H9 (cell line): ENCODE data around the gene ALKBH4. TPM values are rescaled to one million over a fixed set of nuclear protein-coding genes. Genes with fewer than 3 reads are reported as not detected.
A peak's percentile ranks its signal among the peaks of the same experiment; 100 is the strongest.

Source experiments
- DNase-seq: peaks from one replicate; pipeline ENCODE4 v3.0.0-alpha.2; 2017
- H2AFZ ChIP-seq: one replicate; pipeline ENCODE4 v1.6.1; 2013; ENCODE audit warnings: mild to moderate bottlenecking, low read length, control low read depth, moderate library complexity
- H2AK5ac ChIP-seq: 2 replicates; pipeline ENCODE4 v1.6.1; 2013; ENCODE audit warnings: low read length, control low read depth, mixed read lengths; ENCODE audit not compliant: insufficient read length
- H2BK120ac ChIP-seq: one replicate; pipeline ENCODE4 v1.6.1; 2013; ENCODE audit warnings: low read depth, mild to moderate bottlenecking, low read length, control low read depth, inconsistent platforms; ENCODE audit not compliant: poor library complexity, severe bottlenecking
- H2BK12ac ChIP-seq: 2 replicates; pipeline ENCODE4 v1.6.1; 2013; ENCODE audit warnings: low read length, control low read depth, mixed read lengths, low read depth; ENCODE audit not compliant: insufficient read length
- H2BK15ac ChIP-seq: 2 replicates; pipeline ENCODE4 v1.6.1; 2013; ENCODE audit warnings: low read depth, low read length, control low read depth
- H2BK20ac ChIP-seq: one replicate; pipeline ENCODE4 v1.6.1; 2013; ENCODE audit warnings: low read depth, mild to moderate bottlenecking, low read length, control low read depth, inconsistent platforms; ENCODE audit not compliant: poor library complexity, severe bottlenecking
- H2BK5ac ChIP-seq: 2 replicates; pipeline ENCODE4 v1.6.1; 2013; ENCODE audit warnings: low read length, control low read depth, mixed read lengths; ENCODE audit not compliant: insufficient read length
- H3K14ac ChIP-seq: 2 replicates; pipeline ENCODE4 v1.6.1; 2013; ENCODE audit warnings: low read length, control low read depth; ENCODE audit not compliant: insufficient read depth
- H3K18ac ChIP-seq: 2 replicates; pipeline ENCODE4 v1.6.1; 2013; ENCODE audit warnings: low read depth, mild to moderate bottlenecking, mixed read lengths, low read length, control low read depth; ENCODE audit not compliant: insufficient read length
- H3K23ac ChIP-seq: 2 replicates; pipeline ENCODE4 v1.6.1; 2013; ENCODE audit warnings: low read length, control low read depth, mixed read lengths, low read depth; ENCODE audit not compliant: insufficient read length
- H3K23me2 ChIP-seq: 2 replicates; pipeline ENCODE4 v1.6.1; 2013; ENCODE audit warnings: low read depth, mild to moderate bottlenecking, mixed read lengths, low read length, control low read depth; ENCODE audit not compliant: insufficient read length, poor library complexity, severe bottlenecking
- H3K27ac ChIP-seq: 2 replicates; pipeline ENCODE4 v1.5.1; 2013; ENCODE audit warnings: low read length, control low read depth, mixed read lengths, low read depth; ENCODE audit not compliant: insufficient read length
- H3K27me3 ChIP-seq: 2 replicates; pipeline ENCODE4 v1.6.1; 2013; ENCODE audit warnings: low read length, control low read depth, inconsistent platforms; ENCODE audit not compliant: insufficient read depth
- H3K4ac ChIP-seq: 2 replicates; pipeline ENCODE4 v1.6.1; 2013; ENCODE audit warnings: low read depth, mild to moderate bottlenecking, control low read depth, inconsistent platforms, low read length, moderate library complexity
- H3K4me1 ChIP-seq: 2 replicates; pipeline ENCODE4 v1.6.1; 2013; ENCODE audit warnings: low read length, control low read depth, inconsistent platforms; ENCODE audit not compliant: insufficient read depth
- H3K4me2 ChIP-seq: 2 replicates; pipeline ENCODE4 v1.6.1; 2013; ENCODE audit warnings: low read length, control low read depth, mixed read lengths; ENCODE audit not compliant: insufficient read length, insufficient read depth
- H3K56ac ChIP-seq: 2 replicates; pipeline ENCODE4 v1.6.1; 2013; ENCODE audit warnings: low read depth, mild to moderate bottlenecking, mixed read lengths, low read length, control low read depth; ENCODE audit not compliant: insufficient read length
- H3K79me1 ChIP-seq: 2 replicates; pipeline ENCODE4 v1.6.1; 2013; ENCODE audit warnings: low read depth, mild to moderate bottlenecking, moderate library complexity, low read length, control low read depth, inconsistent platforms; ENCODE audit not compliant: insufficient read depth, poor library complexity, severe bottlenecking
- H3K79me2 ChIP-seq: 2 replicates; pipeline ENCODE4 v1.6.1; 2013; ENCODE audit warnings: low read length, control low read depth, inconsistent platforms; ENCODE audit not compliant: insufficient read depth
- H3K9ac ChIP-seq: 2 replicates; pipeline ENCODE4 v1.6.1; 2013; ENCODE audit warnings: low read length, control low read depth, mixed read lengths; ENCODE audit not compliant: insufficient read length; ENCODE audit errors: extremely low read depth
- H3K9me3 ChIP-seq: one replicate; pipeline ENCODE4 v1.6.1; 2013; ENCODE audit warnings: low read depth, low read length, inconsistent platforms; ENCODE audit not compliant: control insufficient read depth
- H3T11ph ChIP-seq: one replicate; pipeline ENCODE4 v1.6.1; 2013; ENCODE audit warnings: mild to moderate bottlenecking, low read length, control low read depth, inconsistent platforms
- H4K20me1 ChIP-seq: one replicate; pipeline ENCODE4 v1.6.1; 2013; ENCODE audit not compliant: control insufficient read depth, insufficient read length, insufficient read depth
- H4K5ac ChIP-seq: 2 replicates; pipeline ENCODE4 v1.6.1; 2013; ENCODE audit warnings: low read depth, mild to moderate bottlenecking, mixed read lengths, low read length, control low read depth; ENCODE audit not compliant: insufficient read length
- H4K8ac ChIP-seq: replicated peaks from 2 replicates; pipeline ENCODE4 v1.6.1; 2013; ENCODE audit warnings: low read length, control low read depth, mixed read lengths, low read depth; ENCODE audit not compliant: insufficient read length
- H4K91ac ChIP-seq: 2 replicates; pipeline ENCODE4 v1.6.1; 2013; ENCODE audit warnings: low read depth, mild to moderate bottlenecking, moderate library complexity, mixed read lengths, low read length, control low read depth; ENCODE audit not compliant: insufficient read length
- H3K27ac Mint-ChIP-seq, 3 experiments: 2 replicates in 2 of 3; 3 replicates in 1 of 3; pipeline ENCODE4 v1.8.0; 2020 to 2021; ENCODE audit warnings: mixed read lengths in 3 of 3, mild to moderate bottlenecking in 1 of 3, moderate library complexity in 1 of 3
- H3K27me3 Mint-ChIP-seq: 2 replicates; pipeline ENCODE4 v1.8.0; 2021; ENCODE audit warnings: low read depth, mild to moderate bottlenecking, moderate library complexity, mixed read lengths
- H3K36me3 Mint-ChIP-seq, 3 experiments: 2 replicates in 2 of 3; 3 replicates in 1 of 3; pipeline ENCODE4 v1.8.0; 2020 to 2021; ENCODE audit warnings: low read depth in 3 of 3, mixed read lengths in 3 of 3; ENCODE audit not compliant: insufficient read depth in 1 of 3
- H3K4me1 Mint-ChIP-seq, 2 experiments: 2 replicates each; pipeline ENCODE4 v1.8.0; 2020; ENCODE audit warnings: mixed read lengths in 2 of 2
- H3K4me3 Mint-ChIP-seq, 2 experiments: 2 replicates in 1 of 2; 3 replicates in 1 of 2; pipeline ENCODE4 v1.8.0; 2020 to 2021; ENCODE audit warnings: mild to moderate bottlenecking in 2 of 2, mixed read lengths in 2 of 2, moderate library complexity in 1 of 2
- H3K9me3 Mint-ChIP-seq, 2 experiments: 2 replicates in 1 of 2; 3 replicates in 1 of 2; pipeline ENCODE4 v1.8.0; 2020; ENCODE audit warnings: mild to moderate bottlenecking in 2 of 2, mixed read lengths in 2 of 2, moderate library complexity in 1 of 2
- WGBS: extraction: QIAGEN DNeasy Blood & Tissue Kit; methylation state at CpG from one replicate; pipeline ENCODE4 v1.1.7; 2013; ENCODE audit warnings: missing lambda C conversion rate, low lambda C conversion rate, mixed read lengths; ENCODE audit not compliant: insufficient read length; ENCODE audit errors: extremely low coverage; 5-methylcytosine and 5-hydroxymethylcytosine counted together
- total RNA-seq: library from RNA; stranded (reverse); gene quantifications from 2 replicates; pipeline ENCODE4 v1.2.1, GENCODE V29; 2021
- TF ChIP-seq, protein P1 (sequence below): fragments of 200-600 bp; sonication (generic); conservative IDR thresholded peaks from 3 replicates; pipeline ENCODE4 v1.8.0; 2021; ENCODE audit warnings: antibody characterized with exemption, mild to moderate bottlenecking

ALKBH4 gene
- total RNA-seq, 1 experiment from 2014 or later, result 23.9 TPM

DNA sequence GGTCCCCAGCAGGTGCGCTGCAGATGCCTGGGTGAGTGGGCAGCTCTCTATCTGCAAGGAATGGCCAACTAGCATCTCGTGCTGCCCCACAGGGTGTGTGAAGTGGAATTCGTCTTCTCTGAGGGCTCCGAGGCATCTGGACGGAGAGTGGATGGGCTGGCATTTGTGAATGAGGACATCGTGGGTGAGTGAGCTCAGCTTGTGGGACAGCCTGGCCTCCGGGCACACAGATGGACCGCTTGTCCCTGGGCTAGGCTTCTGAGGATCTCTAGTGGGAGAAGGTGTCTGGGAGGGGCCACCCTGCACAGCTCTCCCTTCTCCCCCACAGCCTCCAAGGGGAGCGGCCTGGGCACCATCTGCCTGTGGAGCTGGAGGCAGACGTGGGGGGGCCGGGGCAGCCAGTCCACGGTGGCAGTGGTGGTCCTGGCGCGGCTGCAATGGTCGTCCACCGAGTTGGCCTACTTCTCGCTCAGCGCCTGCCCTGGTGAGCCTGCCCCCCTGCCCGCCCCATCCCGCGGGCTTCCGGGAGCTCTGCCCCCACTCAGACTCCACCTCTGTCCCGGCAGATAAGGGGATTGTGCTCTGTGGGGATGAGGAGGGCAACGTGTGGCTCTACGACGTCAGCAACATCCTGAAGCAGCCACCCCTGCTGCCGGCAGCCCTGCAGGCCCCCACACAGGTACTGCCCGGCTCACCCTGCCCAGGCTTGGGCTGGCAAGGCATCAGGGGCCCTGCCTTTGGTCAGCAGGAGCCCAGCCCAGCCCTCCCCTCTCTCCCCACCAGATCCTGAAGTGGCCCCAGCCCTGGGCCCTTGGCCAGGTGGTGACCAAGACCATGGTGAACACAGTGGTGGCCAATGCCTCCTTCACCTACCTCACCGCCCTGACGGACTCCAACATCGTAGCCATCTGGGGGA is 7.7 kb upstream of the ALKBH4 start:
- Histone ChIP-seq H3K23me2 (no peaks in the 10 kb centered on the region), H3T11ph (no peak overlapping the region), H3K9me3 (no peaks in the 10 kb centered on the region), H4K20me1 (no peaks in the 10 kb centered on the region), H3K4me2 (no peak overlapping the region), H4K91ac (no peak overlapping the region), H3K4me1 (no peaks in the 10 kb centered on the region), H3K79me2 (no peaks in the 10 kb centered on the region), H2AK5ac (no peak overlapping the region), H4K5ac (no peak overlapping the region), H3K79me1 (no peaks in the 10 kb centered on the region), H3K27me3 (no peaks in the 10 kb centered on the region), H3K56ac (no peak overlapping the region), H2BK20ac (no peak overlapping the region), H3K9ac (no peak overlapping the region), H2BK15ac (no peak overlapping the region), H3K27ac (no peak overlapping the region), H4K8ac (no peak overlapping the region), H2BK5ac (no peak overlapping the region), H3K18ac (no peak overlapping the region), H2BK120ac (no peak overlapping the region), H3K23ac (no peak overlapping the region), H2AFZ (no peak overlapping the region), H3K4ac (no peak overlapping the region), H2BK12ac (no peak overlapping the region), H3K14ac (no peak overlapping the region)
- Mint-ChIP-seq H3K4me1 (no peaks in the 10 kb centered on the region), H3K36me3 (peaks cover 14 to 28% (median 22%) of the 10 kb centered on the region in 3 experiments; a peak in 6 of 7 replicates), H3K27ac (peak overlapping the region in 1 of 3 experiments; percentile 65; a peak in 2 of 7 replicates), H3K4me3 (no peak overlapping the region), H3K9me3 (no peaks in the 10 kb centered on the region), H3K27me3 (no peaks in the 10 kb centered on the region)
- TF ChIP-seq, protein P1, sequence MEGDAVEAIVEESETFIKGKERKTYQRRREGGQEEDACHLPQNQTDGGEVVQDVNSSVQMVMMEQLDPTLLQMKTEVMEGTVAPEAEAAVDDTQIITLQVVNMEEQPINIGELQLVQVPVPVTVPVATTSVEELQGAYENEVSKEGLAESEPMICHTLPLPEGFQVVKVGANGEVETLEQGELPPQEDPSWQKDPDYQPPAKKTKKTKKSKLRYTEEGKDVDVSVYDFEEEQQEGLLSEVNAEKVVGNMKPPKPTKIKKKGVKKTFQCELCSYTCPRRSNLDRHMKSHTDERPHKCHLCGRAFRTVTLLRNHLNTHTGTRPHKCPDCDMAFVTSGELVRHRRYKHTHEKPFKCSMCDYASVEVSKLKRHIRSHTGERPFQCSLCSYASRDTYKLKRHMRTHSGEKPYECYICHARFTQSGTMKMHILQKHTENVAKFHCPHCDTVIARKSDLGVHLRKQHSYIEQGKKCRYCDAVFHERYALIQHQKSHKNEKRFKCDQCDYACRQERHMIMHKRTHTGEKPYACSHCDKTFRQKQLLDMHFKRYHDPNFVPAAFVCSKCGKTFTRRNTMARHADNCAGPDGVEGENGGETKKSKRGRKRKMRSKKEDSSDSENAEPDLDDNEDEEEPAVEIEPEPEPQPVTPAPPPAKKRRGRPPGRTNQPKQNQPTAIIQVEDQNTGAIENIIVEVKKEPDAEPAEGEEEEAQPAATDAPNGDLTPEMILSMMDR, result no peak
- WGBS, result no CpG with 5 or more reads among the region's 31 CpGs
- no peak for DNase-seq
